ENCODE measurements around the gene CRYBB3.
"Not testable (repeated sequence)": the region's sequence is repeated elsewhere in the genome, so short reads cannot be mapped to it uniquely, and the experiment has no call there.

- TF ChIP-seq EZH2 (IDR thresholded peaks at IDR 0.05); POLR2AphosphoS5 (IDR thresholded peaks at IDR 0.05; ENCODE audit: borderline replicate concordance, low read depth, low read length): not testable (repeated sequence)
Observed at GRCh38 chr22:25204547-25204946, 4.9 kb downstream of the CRYBB3 start.
